GM12801 (cell line): ENCODE results near the gene ENOX2.

Source experiments
- CTCF ChIP-seq: IDR thresholded peaks from one replicate; pipeline ENCODE4 v1.5.1; 2011; ENCODE audit warnings: control low read depth; ENCODE audit not compliant: insufficient read length; ENCODE audit errors: extremely low read depth

Gene ENOX2

GRCh38 chrX:130902783-130903613, at the start of gene ENOX2:
Gene ENOX2 (minus strand): TSS chrX:130903209. CDS start chrX:130703216, 199,993 bp downstream.
- no peak for TF ChIP-seq CTCF

- no peak for TF ChIP-seq CTCF
Measured at GRCh38 chrX:130952266-130953043, 49.4 kb upstream of the ENOX2 start.

- TF ChIP-seq CTCF, result no peak
Measured at GRCh38 chrX:130944230-130944629, 41.2 kb upstream of the ENOX2 start.

- no peak for TF ChIP-seq CTCF
Measured at GRCh38 chrX:130937101-130937500, 34.1 kb upstream of the ENOX2 start.

GRCh38 chrX:130933358-130933757, 30.3 kb upstream of the ENOX2 start:
- TF ChIP-seq CTCF, result no peak

GRCh38 chrX:130916636-130917422, 13.8 kb upstream of the ENOX2 start:
- TF ChIP-seq CTCF, result no peak

GRCh38 chrX:130915302-130915701, 12.3 kb upstream of the ENOX2 start:
- TF ChIP-seq CTCF, result no peak
